H9 (cell line): ENCODE results near the gene TSPAN5. TPM values are rescaled to one million over a fixed set of nuclear protein-coding genes. Genes with fewer than 3 reads are reported as not detected.

ENCODE experiments used
- DNase-seq: peaks from one replicate; pipeline ENCODE4 v3.0.0-alpha.2; 2017
- H2AFZ ChIP-seq: one replicate; pipeline ENCODE4 v1.6.1; 2013; ENCODE audit warnings: mild to moderate bottlenecking, low read length, control low read depth, moderate library complexity
- H2AK5ac ChIP-seq: 2 replicates; pipeline ENCODE4 v1.6.1; 2013; ENCODE audit warnings: low read length, control low read depth, mixed read lengths; ENCODE audit not compliant: insufficient read length
- H2BK120ac ChIP-seq: one replicate; pipeline ENCODE4 v1.6.1; 2013; ENCODE audit warnings: low read depth, mild to moderate bottlenecking, low read length, control low read depth, inconsistent platforms; ENCODE audit not compliant: poor library complexity, severe bottlenecking
- H2BK12ac ChIP-seq: 2 replicates; pipeline ENCODE4 v1.6.1; 2013; ENCODE audit warnings: low read length, control low read depth, mixed read lengths, low read depth; ENCODE audit not compliant: insufficient read length
- H2BK15ac ChIP-seq: 2 replicates; pipeline ENCODE4 v1.6.1; 2013; ENCODE audit warnings: low read depth, low read length, control low read depth
- H2BK20ac ChIP-seq: one replicate; pipeline ENCODE4 v1.6.1; 2013; ENCODE audit warnings: low read depth, mild to moderate bottlenecking, low read length, control low read depth, inconsistent platforms; ENCODE audit not compliant: poor library complexity, severe bottlenecking
- H2BK5ac ChIP-seq: 2 replicates; pipeline ENCODE4 v1.6.1; 2013; ENCODE audit warnings: low read length, control low read depth, mixed read lengths; ENCODE audit not compliant: insufficient read length
- H3K14ac ChIP-seq: 2 replicates; pipeline ENCODE4 v1.6.1; 2013; ENCODE audit warnings: low read length, control low read depth; ENCODE audit not compliant: insufficient read depth
- H3K18ac ChIP-seq: 2 replicates; pipeline ENCODE4 v1.6.1; 2013; ENCODE audit warnings: low read depth, mild to moderate bottlenecking, mixed read lengths, low read length, control low read depth; ENCODE audit not compliant: insufficient read length
- H3K23ac ChIP-seq: 2 replicates; pipeline ENCODE4 v1.6.1; 2013; ENCODE audit warnings: low read length, control low read depth, mixed read lengths, low read depth; ENCODE audit not compliant: insufficient read length
- H3K23me2 ChIP-seq: 2 replicates; pipeline ENCODE4 v1.6.1; 2013; ENCODE audit warnings: low read depth, mild to moderate bottlenecking, mixed read lengths, low read length, control low read depth; ENCODE audit not compliant: insufficient read length, poor library complexity, severe bottlenecking
- H3K27ac ChIP-seq: 2 replicates; pipeline ENCODE4 v1.5.1; 2013; ENCODE audit warnings: low read length, control low read depth, mixed read lengths, low read depth; ENCODE audit not compliant: insufficient read length
- H3K27me3 ChIP-seq: 2 replicates; pipeline ENCODE4 v1.6.1; 2013; ENCODE audit warnings: low read length, control low read depth, inconsistent platforms; ENCODE audit not compliant: insufficient read depth
- H3K4ac ChIP-seq: 2 replicates; pipeline ENCODE4 v1.6.1; 2013; ENCODE audit warnings: low read depth, mild to moderate bottlenecking, control low read depth, inconsistent platforms, low read length, moderate library complexity
- H3K4me1 ChIP-seq: 2 replicates; pipeline ENCODE4 v1.6.1; 2013; ENCODE audit warnings: low read length, control low read depth, inconsistent platforms; ENCODE audit not compliant: insufficient read depth
- H3K4me2 ChIP-seq: 2 replicates; pipeline ENCODE4 v1.6.1; 2013; ENCODE audit warnings: low read length, control low read depth, mixed read lengths; ENCODE audit not compliant: insufficient read length, insufficient read depth
- H3K56ac ChIP-seq: 2 replicates; pipeline ENCODE4 v1.6.1; 2013; ENCODE audit warnings: low read depth, mild to moderate bottlenecking, mixed read lengths, low read length, control low read depth; ENCODE audit not compliant: insufficient read length
- H3K79me1 ChIP-seq: 2 replicates; pipeline ENCODE4 v1.6.1; 2013; ENCODE audit warnings: low read depth, mild to moderate bottlenecking, moderate library complexity, low read length, control low read depth, inconsistent platforms; ENCODE audit not compliant: insufficient read depth, poor library complexity, severe bottlenecking
- H3K79me2 ChIP-seq: 2 replicates; pipeline ENCODE4 v1.6.1; 2013; ENCODE audit warnings: low read length, control low read depth, inconsistent platforms; ENCODE audit not compliant: insufficient read depth
- H3K9ac ChIP-seq: 2 replicates; pipeline ENCODE4 v1.6.1; 2013; ENCODE audit warnings: low read length, control low read depth, mixed read lengths; ENCODE audit not compliant: insufficient read length; ENCODE audit errors: extremely low read depth
- H3K9me3 ChIP-seq: one replicate; pipeline ENCODE4 v1.6.1; 2013; ENCODE audit warnings: low read depth, low read length, inconsistent platforms; ENCODE audit not compliant: control insufficient read depth
- H3T11ph ChIP-seq: one replicate; pipeline ENCODE4 v1.6.1; 2013; ENCODE audit warnings: mild to moderate bottlenecking, low read length, control low read depth, inconsistent platforms
- H4K20me1 ChIP-seq: one replicate; pipeline ENCODE4 v1.6.1; 2013; ENCODE audit not compliant: control insufficient read depth, insufficient read length, insufficient read depth
- H4K5ac ChIP-seq: 2 replicates; pipeline ENCODE4 v1.6.1; 2013; ENCODE audit warnings: low read depth, mild to moderate bottlenecking, mixed read lengths, low read length, control low read depth; ENCODE audit not compliant: insufficient read length
- H4K8ac ChIP-seq: replicated peaks from 2 replicates; pipeline ENCODE4 v1.6.1; 2013; ENCODE audit warnings: low read length, control low read depth, mixed read lengths, low read depth; ENCODE audit not compliant: insufficient read length
- H4K91ac ChIP-seq: 2 replicates; pipeline ENCODE4 v1.6.1; 2013; ENCODE audit warnings: low read depth, mild to moderate bottlenecking, moderate library complexity, mixed read lengths, low read length, control low read depth; ENCODE audit not compliant: insufficient read length
- H3K27ac Mint-ChIP-seq, 3 experiments: 2 replicates in 2 of 3; 3 replicates in 1 of 3; pipeline ENCODE4 v1.8.0; 2020 to 2021; ENCODE audit warnings: mixed read lengths in 3 of 3, mild to moderate bottlenecking in 1 of 3, moderate library complexity in 1 of 3
- H3K27me3 Mint-ChIP-seq: 2 replicates; pipeline ENCODE4 v1.8.0; 2021; ENCODE audit warnings: low read depth, mild to moderate bottlenecking, moderate library complexity, mixed read lengths
- H3K36me3 Mint-ChIP-seq, 3 experiments: 2 replicates in 2 of 3; 3 replicates in 1 of 3; pipeline ENCODE4 v1.8.0; 2020 to 2021; ENCODE audit warnings: low read depth in 3 of 3, mixed read lengths in 3 of 3; ENCODE audit not compliant: insufficient read depth in 1 of 3
- H3K4me1 Mint-ChIP-seq, 2 experiments: 2 replicates each; pipeline ENCODE4 v1.8.0; 2020; ENCODE audit warnings: mixed read lengths in 2 of 2
- H3K4me3 Mint-ChIP-seq, 2 experiments: 2 replicates in 1 of 2; 3 replicates in 1 of 2; pipeline ENCODE4 v1.8.0; 2020 to 2021; ENCODE audit warnings: mild to moderate bottlenecking in 2 of 2, mixed read lengths in 2 of 2, moderate library complexity in 1 of 2
- H3K9me3 Mint-ChIP-seq, 2 experiments: 2 replicates in 1 of 2; 3 replicates in 1 of 2; pipeline ENCODE4 v1.8.0; 2020; ENCODE audit warnings: mild to moderate bottlenecking in 2 of 2, mixed read lengths in 2 of 2, moderate library complexity in 1 of 2
- WGBS: extraction: QIAGEN DNeasy Blood & Tissue Kit; methylation state at CpG from one replicate; pipeline ENCODE4 v1.1.7; 2013; ENCODE audit warnings: missing lambda C conversion rate, low lambda C conversion rate, mixed read lengths; ENCODE audit not compliant: insufficient read length; ENCODE audit errors: extremely low coverage; 5-methylcytosine and 5-hydroxymethylcytosine counted together
- total RNA-seq: library from RNA; stranded (reverse); gene quantifications from 2 replicates; pipeline ENCODE4 v1.2.1, GENCODE V29; 2021
- TF ChIP-seq, protein P1 (sequence below): fragments of 200-600 bp; sonication (generic); conservative IDR thresholded peaks from 3 replicates; pipeline ENCODE4 v1.8.0; 2021; ENCODE audit warnings: antibody characterized with exemption, mild to moderate bottlenecking

Gene TSPAN5
- total RNA-seq, 1 experiment from 2014 or later = 7.0 TPM

DNA sequence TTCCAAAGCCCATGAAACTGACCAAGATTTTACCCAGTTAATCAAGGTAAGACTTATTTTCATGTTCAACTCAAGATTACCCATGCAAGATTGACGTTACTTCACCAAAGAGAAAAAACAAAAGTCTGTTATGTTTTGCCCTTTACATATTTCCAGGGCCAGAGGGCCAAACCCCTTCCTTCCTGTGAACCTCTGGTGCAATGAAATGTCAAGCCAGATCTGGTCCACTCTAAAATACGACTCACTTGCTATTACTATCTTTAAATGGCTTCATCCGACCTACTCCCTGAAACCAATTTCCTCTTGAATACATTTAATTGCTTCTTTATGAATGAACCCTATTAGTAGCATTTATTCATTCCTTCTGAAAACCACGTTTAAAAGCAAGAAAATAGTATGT, 33.0 kb downstream of the TSPAN5 start:
- Histone ChIP-seq H3K4me1 (peaks cover 5% of the 10 kb centered on the region; the same call in 1 of the 2 replicates), H4K8ac (no peak overlapping the region), H2BK20ac (no peak overlapping the region), H3K27ac (no peak overlapping the region), H2BK15ac (no peak overlapping the region), H3T11ph (no peak overlapping the region), H3K4ac (no peak overlapping the region), H2AK5ac (no peak overlapping the region), H2BK12ac (no peak overlapping the region), H2BK120ac (no peak overlapping the region), H3K23me2 (no peaks in the 10 kb centered on the region), H3K56ac (no peak overlapping the region), H3K18ac (no peak overlapping the region), H3K9ac (no peak overlapping the region), H3K79me1 (no peaks in the 10 kb centered on the region), H2AFZ (no peak overlapping the region), H3K79me2 (no peaks in the 10 kb centered on the region), H3K9me3 (no peaks in the 10 kb centered on the region), H3K23ac (no peak overlapping the region), H3K27me3 (no peaks in the 10 kb centered on the region), H4K20me1 (peaks cover 2% of the 10 kb centered on the region), H3K14ac (no peak overlapping the region), H4K5ac (no peak overlapping the region), H4K91ac (no peak overlapping the region), H2BK5ac (no peak overlapping the region), H3K4me2 (no peak overlapping the region)
- no CpG with 5 or more reads among the region's 4 CpGs for WGBS
- TF ChIP-seq, protein P1, sequence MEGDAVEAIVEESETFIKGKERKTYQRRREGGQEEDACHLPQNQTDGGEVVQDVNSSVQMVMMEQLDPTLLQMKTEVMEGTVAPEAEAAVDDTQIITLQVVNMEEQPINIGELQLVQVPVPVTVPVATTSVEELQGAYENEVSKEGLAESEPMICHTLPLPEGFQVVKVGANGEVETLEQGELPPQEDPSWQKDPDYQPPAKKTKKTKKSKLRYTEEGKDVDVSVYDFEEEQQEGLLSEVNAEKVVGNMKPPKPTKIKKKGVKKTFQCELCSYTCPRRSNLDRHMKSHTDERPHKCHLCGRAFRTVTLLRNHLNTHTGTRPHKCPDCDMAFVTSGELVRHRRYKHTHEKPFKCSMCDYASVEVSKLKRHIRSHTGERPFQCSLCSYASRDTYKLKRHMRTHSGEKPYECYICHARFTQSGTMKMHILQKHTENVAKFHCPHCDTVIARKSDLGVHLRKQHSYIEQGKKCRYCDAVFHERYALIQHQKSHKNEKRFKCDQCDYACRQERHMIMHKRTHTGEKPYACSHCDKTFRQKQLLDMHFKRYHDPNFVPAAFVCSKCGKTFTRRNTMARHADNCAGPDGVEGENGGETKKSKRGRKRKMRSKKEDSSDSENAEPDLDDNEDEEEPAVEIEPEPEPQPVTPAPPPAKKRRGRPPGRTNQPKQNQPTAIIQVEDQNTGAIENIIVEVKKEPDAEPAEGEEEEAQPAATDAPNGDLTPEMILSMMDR = no peak
- DNase-seq = no peak
- Mint-ChIP-seq H3K27ac (no peak overlapping the region), H3K4me1 (peaks cover 39 to 48% of the 10 kb centered on the region in 2 experiments), H3K9me3 (no peaks in the 10 kb centered on the region), H3K4me3 (no peak overlapping the region), H3K36me3 (no peaks in the 10 kb centered on the region), H3K27me3 (no peaks in the 10 kb centered on the region)
